Measurements from ENCODE around the gene C2orf69.

DNA sequence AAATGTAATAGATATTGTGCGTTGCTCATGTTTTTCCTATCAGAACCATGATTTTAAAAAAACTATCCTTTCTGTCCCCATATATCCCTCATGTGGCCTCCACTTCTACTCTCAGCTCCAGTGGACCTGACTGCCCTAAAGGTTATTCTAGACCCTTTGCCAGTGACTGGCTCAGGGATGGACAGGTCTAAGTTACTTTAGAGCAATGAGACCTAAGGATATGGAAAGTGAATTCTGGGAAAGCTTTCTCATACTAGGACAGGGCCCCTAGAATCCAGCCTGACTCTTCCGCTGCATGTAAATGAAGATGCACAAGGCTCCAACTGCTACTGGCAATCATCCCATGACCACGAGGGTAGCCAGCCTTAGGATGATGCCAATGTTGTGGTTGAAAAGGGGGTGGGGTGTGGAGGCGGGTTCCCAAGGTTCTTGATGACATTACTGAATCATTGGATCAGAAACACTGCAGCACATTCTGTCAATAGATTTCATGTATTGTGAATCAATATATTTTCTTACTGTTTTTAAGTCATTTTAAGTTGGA is 21.3 kb downstream of the C2orf69 start:
- TF ChIP-seq CTCF (IDR thresholded peaks at IDR 0.05; ENCODE audit: insufficient read depth, low read depth, low read length) (no peak), EZH2 (IDR thresholded peaks at IDR 0.05; ENCODE audit: insufficient read depth, low read length) (no peak)

Measured in astrocyte (in vitro differentiated cells and primary cell).